HEK293 (cell line): Measurements from ENCODE around the gene PRKCZ.

Experiments
- CTCF ChIA-PET: fragments of 350-600 bp; formaldehyde crosslinking; extraction: SDS; loops from one replicate; lab custom pipeline; 2021; ENCODE audit warnings: antibody characterized with exemption; lab: Yijun Ruan, JAX
- POLR2A ChIA-PET: fragments of 300-600 bp; formaldehyde crosslinking; extraction: SDS; loops from one replicate; lab custom pipeline; 2020; ENCODE audit warnings: antibody characterized with exemption, inconsistent platforms; lab: Yijun Ruan, JAX
- H3K27ac ChIP-seq: fragments of 200-500 bp; sonication (Bioruptor generic); 2 replicates; pipeline ENCODE4 v1.5.1; 2014; ENCODE audit warnings: low read depth, low read length, control low read depth, inconsistent platforms; ENCODE audit errors: extremely low read depth
- H3K36me3 ChIP-seq, 2 experiments: fragments of 200-500 bp in 1 of 2; sonication (Bioruptor generic) in 1 of 2; 1 replicate in 1 of 2; 2 replicates in 1 of 2; pipeline ENCODE4 v1.5.1; 2014 to 2017; ENCODE audit warnings: inconsistent platforms in 2 of 2, low read length in 2 of 2; ENCODE audit not compliant: control insufficient read depth in 2 of 2, insufficient read depth in 1 of 2
- H3K4me1 ChIP-seq: fragments of 200-500 bp; sonication (Bioruptor generic); 2 replicates; pipeline ENCODE4 v1.5.1; 2014; ENCODE audit warnings: mild to moderate bottlenecking, low read length, inconsistent platforms; ENCODE audit not compliant: control insufficient read depth, insufficient read depth
- H3K4me3 ChIP-seq: 2 replicates; pipeline ENCODE4 v1.5.1; 2011; ENCODE audit warnings: low read depth, mild to moderate bottlenecking, control low read depth, low read length, moderate library complexity
- H3K9me3 ChIP-seq: fragments of 200-500 bp; sonication (Bioruptor generic); 2 replicates; pipeline ENCODE4 v1.5.1; 2014; ENCODE audit warnings: low read depth, low read length, inconsistent platforms; ENCODE audit not compliant: control insufficient read depth, insufficient read depth
- GLI4 ChIP-seq: fragments of 450-650 bp; formaldehyde crosslinking; IDR thresholded peaks from 2 replicates; pipeline ENCODE4 v1.5.1; 2016; ENCODE audit warnings: missing biosample characterization, missing genetic modification characterization
- GLIS2 ChIP-seq: fragments of 450-650 bp; formaldehyde crosslinking; IDR thresholded peaks from 2 replicates; pipeline ENCODE4 v1.5.1; 2016; ENCODE audit warnings: missing biosample characterization, missing genetic modification characterization
- HOXD13 ChIP-seq: sonication (generic); formaldehyde crosslinking; IDR thresholded peaks from 2 replicates; pipeline ENCODE4 v1.8.0; 2022; ENCODE audit warnings: missing genetic modification reagents, borderline replicate concordance
- KLF1 ChIP-seq: fragments of 450-650 bp; formaldehyde crosslinking; IDR thresholded peaks from 2 replicates; pipeline ENCODE4 v1.5.1; 2016; ENCODE audit warnings: missing biosample characterization, missing genetic modification characterization
- KLF10 ChIP-seq: fragments of 450-650 bp; IDR thresholded peaks from 2 replicates; pipeline ENCODE4 v1.5.1; 2018; ENCODE audit warnings: missing biosample characterization, mild to moderate bottlenecking, missing genetic modification characterization
- KLF8 ChIP-seq: fragments of 450-650 bp; formaldehyde crosslinking; IDR thresholded peaks from 2 replicates; pipeline ENCODE4 v1.5.1; 2016; ENCODE audit warnings: missing biosample characterization, missing genetic modification characterization
- MEIS1 ChIP-seq: sonication (generic); formaldehyde crosslinking; IDR thresholded peaks from 2 replicates; pipeline ENCODE4 v1.8.1; 2022; ENCODE audit warnings: missing genetic modification reagents, mild to moderate bottlenecking, borderline replicate concordance
- OVOL3 ChIP-seq: fragments of 450-650 bp; formaldehyde crosslinking; IDR thresholded peaks from 2 replicates; pipeline ENCODE4 v1.5.1; 2016; ENCODE audit warnings: missing biosample characterization, missing genetic modification characterization
- SP3 ChIP-seq: fragments of 450-650 bp; formaldehyde crosslinking; IDR thresholded peaks from 2 replicates; pipeline ENCODE4 v1.5.1; 2016; ENCODE audit warnings: missing biosample characterization, missing genetic modification characterization
- ZFHX2 ChIP-seq: fragments of 450-650 bp; formaldehyde crosslinking; conservative IDR thresholded peaks from 2 replicates; pipeline ENCODE4 v1.5.1; 2016; ENCODE audit warnings: missing biosample characterization, missing genetic modification characterization
- ZNF132 ChIP-seq: fragments of 450-650 bp; formaldehyde crosslinking; IDR thresholded peaks from 2 replicates; pipeline ENCODE4 v1.5.1; 2017; ENCODE audit warnings: missing biosample characterization, missing genetic modification characterization, borderline replicate concordance
- ZNF155 ChIP-seq: fragments of 450-650 bp; formaldehyde crosslinking; IDR thresholded peaks from 2 replicates; pipeline ENCODE4 v1.5.1; 2016; ENCODE audit warnings: missing biosample characterization, missing genetic modification characterization
- ZNF16 ChIP-seq: fragments of 450-650 bp; formaldehyde crosslinking; IDR thresholded peaks from 2 replicates; pipeline ENCODE4 v1.5.1; 2016; ENCODE audit warnings: low read depth, missing biosample characterization, missing genetic modification characterization
- ZNF19 ChIP-seq: fragments of 450-650 bp; formaldehyde crosslinking; IDR thresholded peaks from 2 replicates; pipeline ENCODE4; 2016; ENCODE audit warnings: missing biosample characterization, missing genetic modification characterization, low read depth
- ZNF248 ChIP-seq: fragments of 450-650 bp; formaldehyde crosslinking; IDR thresholded peaks from 2 replicates; pipeline ENCODE4 v1.5.1; 2017; ENCODE audit warnings: missing biosample characterization, missing genetic modification characterization
- ZNF302 ChIP-seq: fragments of 450-650 bp; formaldehyde crosslinking; IDR thresholded peaks from 2 replicates; pipeline ENCODE4 v1.5.1; 2016; ENCODE audit warnings: missing biosample characterization, missing genetic modification characterization, low read depth
- ZNF350 ChIP-seq: fragments of 450-650 bp; formaldehyde crosslinking; IDR thresholded peaks from 2 replicates; pipeline ENCODE4 v1.5.0; 2017; ENCODE audit warnings: missing biosample characterization, mild to moderate bottlenecking, missing genetic modification characterization
- ZNF391 ChIP-seq: fragments of 450-650 bp; formaldehyde crosslinking; IDR thresholded peaks from 2 replicates; pipeline ENCODE4 v1.5.1; 2016; ENCODE audit warnings: low read depth, missing biosample characterization, missing genetic modification characterization, borderline replicate concordance
- ZNF529 ChIP-seq: fragments of 450-650 bp; formaldehyde crosslinking; IDR thresholded peaks from 2 replicates; pipeline ENCODE4 v1.5.1; 2017; ENCODE audit warnings: missing genetic modification characterization, missing biosample characterization; ENCODE audit not compliant: insufficient replicate concordance
- ZNF544 ChIP-seq: fragments of 450-650 bp; formaldehyde crosslinking; IDR thresholded peaks from 2 replicates; pipeline ENCODE4 v1.5.0; 2017; ENCODE audit warnings: missing biosample characterization, missing genetic modification characterization
- ZNF558 ChIP-seq: fragments of 450-650 bp; formaldehyde crosslinking; IDR thresholded peaks from 2 replicates; pipeline ENCODE4 v1.5.1; 2016; ENCODE audit warnings: missing biosample characterization, missing genetic modification characterization
- ZNF610 ChIP-seq: fragments of 450-650 bp; formaldehyde crosslinking; IDR thresholded peaks from 2 replicates; pipeline ENCODE4 v1.5.1; 2016; ENCODE audit warnings: missing biosample characterization, missing genetic modification characterization, borderline replicate concordance
- ZNF654 ChIP-seq: fragments of 450-650 bp; formaldehyde crosslinking; IDR thresholded peaks from 2 replicates; pipeline ENCODE4 v1.5.1; 2016; ENCODE audit warnings: low read depth, missing biosample characterization, missing genetic modification characterization
- ZNF76 ChIP-seq: fragments of 450-650 bp; formaldehyde crosslinking; IDR thresholded peaks from 2 replicates; pipeline ENCODE4; 2016; ENCODE audit warnings: low read depth, missing biosample characterization, missing genetic modification characterization, borderline replicate concordance
- ZNF792 ChIP-seq: fragments of 450-650 bp; formaldehyde crosslinking; IDR thresholded peaks from 2 replicates; pipeline ENCODE4 v1.5.1; 2016; ENCODE audit warnings: missing biosample characterization, missing genetic modification characterization
- ZNF837 ChIP-seq: fragments of 450-650 bp; formaldehyde crosslinking; IDR thresholded peaks from 2 replicates; pipeline ENCODE4 v1.5.1; 2016; ENCODE audit warnings: missing biosample characterization, missing genetic modification characterization
- ZSCAN23 ChIP-seq: fragments of 450-650 bp; formaldehyde crosslinking; IDR thresholded peaks from 2 replicates; pipeline ENCODE4 v1.5.1; 2016; ENCODE audit warnings: missing biosample characterization, missing genetic modification characterization
- TF ChIP-seq, protein P1 (sequence below): fragments of 450-650 bp; formaldehyde crosslinking; IDR thresholded peaks from 2 replicates; pipeline ENCODE4 v1.5.1; 2016; ENCODE audit warnings: missing biosample characterization, missing genetic modification characterization
- TF ChIP-seq, protein P2 (sequence below): fragments of 450-650 bp; formaldehyde crosslinking; IDR thresholded peaks from 2 replicates; pipeline ENCODE4 v1.5.1; 2017; ENCODE audit warnings: missing biosample characterization, missing genetic modification characterization
- TF ChIP-seq, protein P3 (sequence below): fragments of 450-650 bp; formaldehyde crosslinking; IDR thresholded peaks from 2 replicates; pipeline ENCODE4 v1.5.1; 2016; ENCODE audit warnings: missing biosample characterization, missing genetic modification characterization
- TF ChIP-seq, protein P4 (sequence below): fragments of 450-650 bp; IDR thresholded peaks from 2 replicates; pipeline ENCODE4 v1.5.1; 2018; ENCODE audit warnings: missing biosample characterization, missing genetic modification characterization
- TF ChIP-seq, protein P5 (sequence below): fragments of 450-650 bp; formaldehyde crosslinking; IDR thresholded peaks from 2 replicates; pipeline ENCODE4 v1.5.1; 2016; ENCODE audit warnings: missing biosample characterization, missing genetic modification characterization

PRKCZ gene

DNA sequence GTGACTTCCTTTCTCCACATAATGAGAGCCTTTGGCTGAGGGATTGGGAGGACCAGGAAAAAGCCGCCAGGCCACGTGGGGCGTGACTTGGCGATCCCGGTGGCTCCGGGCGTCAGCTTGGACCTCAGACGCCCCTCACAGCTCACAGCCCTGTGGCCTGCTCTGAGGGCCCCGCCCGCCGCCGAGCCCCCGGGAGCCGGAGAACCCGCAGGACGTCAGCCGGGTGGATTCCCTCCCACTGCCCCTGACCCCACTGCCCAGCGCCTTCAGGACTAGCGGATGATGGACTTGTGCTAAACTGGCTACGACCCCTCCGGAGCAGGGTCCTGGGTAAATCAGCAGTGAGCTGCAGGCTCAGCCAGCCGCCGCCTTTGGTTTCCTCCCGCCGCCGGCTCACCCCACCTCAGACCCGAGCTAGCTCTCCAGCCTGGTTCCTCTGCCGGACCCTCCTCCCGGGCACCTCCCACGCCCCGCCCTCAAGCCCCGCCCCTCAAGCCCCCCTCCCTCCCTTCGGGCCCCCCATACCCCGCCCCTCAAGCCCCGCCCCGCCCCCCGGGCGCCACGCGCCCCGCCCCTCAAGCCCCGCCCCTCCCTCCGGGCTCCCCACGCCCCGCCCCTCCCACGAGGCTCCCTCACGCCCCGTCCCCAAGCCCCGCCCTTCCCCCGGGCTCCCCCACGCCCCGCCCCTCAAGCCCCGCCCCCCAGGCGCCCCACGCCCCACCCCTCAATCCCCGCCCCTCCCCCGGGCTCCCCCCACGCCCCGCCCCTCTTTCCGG lies 154.4 kb downstream of the PRKCZ start (continued):
- no peak for TF ChIP-seq ZNF19 (tag by site-specific recombination)
- TF ChIP-seq, protein P1, sequence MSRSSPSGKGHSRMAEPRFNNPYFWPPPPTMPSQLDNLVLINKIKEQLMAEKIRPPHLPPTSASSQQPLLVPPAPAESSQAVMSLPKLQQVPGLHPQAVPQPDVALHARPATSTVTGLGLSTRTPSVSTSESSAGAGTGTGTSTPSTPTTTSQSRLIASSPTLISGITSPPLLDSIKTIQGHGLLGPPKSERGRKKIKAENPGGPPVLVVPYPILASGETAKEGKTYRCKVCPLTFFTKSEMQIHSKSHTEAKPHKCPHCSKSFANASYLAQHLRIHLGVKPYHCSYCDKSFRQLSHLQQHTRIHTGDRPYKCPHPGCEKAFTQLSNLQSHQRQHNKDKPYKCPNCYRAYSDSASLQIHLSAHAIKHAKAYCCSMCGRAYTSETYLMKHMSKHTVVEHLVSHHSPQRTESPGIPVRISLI: no peak
- no peak for TF ChIP-seq ZNF248 (tag by site-specific recombination)
- TF ChIP-seq ZNF529 (tag by site-specific recombination): no peak
- no peak for TF ChIP-seq GLI4 (tag by site-specific recombination)
- TF ChIP-seq MEIS1 (CRISPR knock-in tag): no peak
- TF ChIP-seq, protein P2, sequence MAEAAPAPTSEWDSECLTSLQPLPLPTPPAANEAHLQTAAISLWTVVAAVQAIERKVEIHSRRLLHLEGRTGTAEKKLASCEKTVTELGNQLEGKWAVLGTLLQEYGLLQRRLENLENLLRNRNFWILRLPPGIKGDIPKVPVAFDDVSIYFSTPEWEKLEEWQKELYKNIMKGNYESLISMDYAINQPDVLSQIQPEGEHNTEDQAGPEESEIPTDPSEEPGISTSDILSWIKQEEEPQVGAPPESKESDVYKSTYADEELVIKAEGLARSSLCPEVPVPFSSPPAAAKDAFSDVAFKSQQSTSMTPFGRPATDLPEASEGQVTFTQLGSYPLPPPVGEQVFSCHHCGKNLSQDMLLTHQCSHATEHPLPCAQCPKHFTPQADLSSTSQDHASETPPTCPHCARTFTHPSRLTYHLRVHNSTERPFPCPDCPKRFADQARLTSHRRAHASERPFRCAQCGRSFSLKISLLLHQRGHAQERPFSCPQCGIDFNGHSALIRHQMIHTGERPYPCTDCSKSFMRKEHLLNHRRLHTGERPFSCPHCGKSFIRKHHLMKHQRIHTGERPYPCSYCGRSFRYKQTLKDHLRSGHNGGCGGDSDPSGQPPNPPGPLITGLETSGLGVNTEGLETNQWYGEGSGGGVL (tag by site-specific recombination): no peak
- TF ChIP-seq ZSCAN23: no peak
- TF ChIP-seq, protein P3, sequence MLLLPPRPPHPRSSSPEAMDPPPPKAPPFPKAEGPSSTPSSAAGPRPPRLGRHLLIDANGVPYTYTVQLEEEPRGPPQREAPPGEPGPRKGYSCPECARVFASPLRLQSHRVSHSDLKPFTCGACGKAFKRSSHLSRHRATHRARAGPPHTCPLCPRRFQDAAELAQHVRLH (tag by site-specific recombination): no peak
- TF ChIP-seq ZNF837 (tag by site-specific recombination): no peak
- no peak for TF ChIP-seq HOXD13 (CRISPR knock-in tag)
- TF ChIP-seq ZNF610: no peak
- no peak for TF ChIP-seq ZNF155 (tag by site-specific recombination)
- TF ChIP-seq ZNF132 (tag by site-specific recombination): no peak
- peak; percentile 69 for TF ChIP-seq GLIS2 (tag by site-specific recombination)
- no peak for TF ChIP-seq ZNF654 (tag by site-specific recombination)
- TF ChIP-seq, protein P4, sequence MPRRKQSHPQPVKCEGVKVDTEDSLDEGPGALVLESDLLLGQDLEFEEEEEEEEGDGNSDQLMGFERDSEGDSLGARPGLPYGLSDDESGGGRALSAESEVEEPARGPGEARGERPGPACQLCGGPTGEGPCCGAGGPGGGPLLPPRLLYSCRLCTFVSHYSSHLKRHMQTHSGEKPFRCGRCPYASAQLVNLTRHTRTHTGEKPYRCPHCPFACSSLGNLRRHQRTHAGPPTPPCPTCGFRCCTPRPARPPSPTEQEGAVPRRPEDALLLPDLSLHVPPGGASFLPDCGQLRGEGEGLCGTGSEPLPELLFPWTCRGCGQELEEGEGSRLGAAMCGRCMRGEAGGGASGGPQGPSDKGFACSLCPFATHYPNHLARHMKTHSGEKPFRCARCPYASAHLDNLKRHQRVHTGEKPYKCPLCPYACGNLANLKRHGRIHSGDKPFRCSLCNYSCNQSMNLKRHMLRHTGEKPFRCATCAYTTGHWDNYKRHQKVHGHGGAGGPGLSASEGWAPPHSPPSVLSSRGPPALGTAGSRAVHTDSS (tag by site-specific recombination): no peak
- TF ChIP-seq, protein P5, sequence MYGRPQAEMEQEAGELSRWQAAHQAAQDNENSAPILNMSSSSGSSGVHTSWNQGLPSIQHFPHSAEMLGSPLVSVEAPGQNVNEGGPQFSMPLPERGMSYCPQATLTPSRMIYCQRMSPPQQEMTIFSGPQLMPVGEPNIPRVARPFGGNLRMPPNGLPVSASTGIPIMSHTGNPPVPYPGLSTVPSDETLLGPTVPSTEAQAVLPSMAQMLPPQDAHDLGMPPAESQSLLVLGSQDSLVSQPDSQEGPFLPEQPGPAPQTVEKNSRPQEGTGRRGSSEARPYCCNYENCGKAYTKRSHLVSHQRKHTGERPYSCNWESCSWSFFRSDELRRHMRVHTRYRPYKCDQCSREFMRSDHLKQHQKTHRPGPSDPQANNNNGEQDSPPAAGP (tag by site-specific recombination): 0 out of 2 replicates have a peak, but pooled peaks have one; percentile 29

DNA sequence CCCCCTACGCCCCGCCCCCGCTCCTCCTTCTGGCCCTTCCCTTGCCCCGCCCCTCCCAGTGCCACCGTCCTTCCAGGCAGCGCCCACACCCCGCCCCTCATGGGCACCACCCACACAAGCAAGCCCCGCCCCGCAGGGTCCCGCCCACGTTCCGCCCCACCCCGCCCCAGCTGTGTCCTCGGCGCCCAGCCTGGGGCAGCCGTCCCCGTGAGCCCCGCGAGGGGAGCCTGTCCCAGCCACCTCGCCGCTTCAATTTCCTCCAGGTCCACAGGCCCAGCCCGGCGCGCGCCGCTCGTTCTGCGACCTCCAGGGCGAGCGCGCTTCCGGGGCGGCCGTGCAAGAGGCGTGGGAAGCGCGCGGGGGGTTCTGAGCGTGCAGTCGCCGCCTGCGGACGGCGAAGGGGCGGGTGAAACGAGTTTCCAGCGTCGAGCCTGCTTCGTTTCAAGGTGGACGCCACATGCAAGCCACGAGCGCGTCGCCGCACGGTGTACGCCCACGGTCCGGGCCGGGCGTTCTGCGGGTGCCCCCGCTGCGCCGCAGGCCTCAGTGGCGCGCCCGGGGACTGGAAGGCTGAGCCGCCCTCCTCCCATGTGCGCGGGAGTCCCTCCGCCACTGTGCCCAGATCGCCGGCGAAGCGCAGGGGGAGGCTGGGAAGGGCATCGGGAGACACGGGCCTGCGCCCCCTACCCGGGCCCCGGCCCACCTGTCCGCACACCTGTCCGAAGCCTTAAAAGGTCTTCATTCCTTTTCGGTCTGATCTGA lies 155.2 kb downstream of the PRKCZ start:
- Histone ChIP-seq H3K9me3 (no peaks in the 10 kb centered on the region), H3K27ac (no peak overlapping the region; the same call in 1 of the 2 replicates), H3K4me1 (peaks cover 5% of the 10 kb centered on the region), H3K4me3 (peak overlapping the region; percentile 19; the same call in 1 of the 2 replicates), H3K36me3 (no peaks in the 10 kb centered on the region)
- POLR2A ChIA-PET: interaction anchor here (0.7 to 2.2 kb wide), 9 partner anchors 10 to 215 kb away, joined by 3 to 14 read pairs (median 4); partner anchors contain the start of genes FAAP20, MORN1, RER1 and SKI
- CTCF ChIA-PET: interaction anchor here (0.7 to 2.1 kb wide), 3 partner anchors 8 to 176 kb away, joined by 5 to 12 read pairs (median 6); partner anchors contain the start of gene FAAP20
- TF ChIP-seq SP3 (tag by site-specific recombination) (peak; percentile 42), ZNF544 (tag by site-specific recombination) (no peak), KLF8 (peak; percentile 78), ZNF792 (tag by site-specific recombination) (no peak), ZNF16 (tag by site-specific recombination) (no peak), KLF1 (tag by site-specific recombination) (peak; percentile 77), KLF10 (tag by site-specific recombination) (peak; percentile 93), ZFHX2 (tag by site-specific recombination) (peak; percentile 85), ZNF558 (no peak), ZNF302 (no peak), ZNF350 (tag by site-specific recombination) (no peak), ZNF391 (tag by site-specific recombination) (no peak), OVOL3 (tag by site-specific recombination) (no peak), ZNF76 (tag by site-specific recombination) (no peak)
